Stimulated activated CD4-positive, alpha-beta T cell treated with anti-CD3 and anti-CD28 coated beads, TNF-alpha, amount 100 ng/mL, for 4 hours (primary cell): ENCODE measurements around the gene ZNF813.
"Not testable (repeated sequence)": the region's sequence is repeated elsewhere in the genome, so short reads cannot be mapped to it uniquely, and the experiment has no call there.

Experiments used
- DNase-seq, 3 experiments: peaks; one replicate each; pipeline ENCODE4 v3.0.0-alpha.2; 2020; ENCODE audit warnings: low read depth in 3 of 3

ZNF813 gene

DNA sequence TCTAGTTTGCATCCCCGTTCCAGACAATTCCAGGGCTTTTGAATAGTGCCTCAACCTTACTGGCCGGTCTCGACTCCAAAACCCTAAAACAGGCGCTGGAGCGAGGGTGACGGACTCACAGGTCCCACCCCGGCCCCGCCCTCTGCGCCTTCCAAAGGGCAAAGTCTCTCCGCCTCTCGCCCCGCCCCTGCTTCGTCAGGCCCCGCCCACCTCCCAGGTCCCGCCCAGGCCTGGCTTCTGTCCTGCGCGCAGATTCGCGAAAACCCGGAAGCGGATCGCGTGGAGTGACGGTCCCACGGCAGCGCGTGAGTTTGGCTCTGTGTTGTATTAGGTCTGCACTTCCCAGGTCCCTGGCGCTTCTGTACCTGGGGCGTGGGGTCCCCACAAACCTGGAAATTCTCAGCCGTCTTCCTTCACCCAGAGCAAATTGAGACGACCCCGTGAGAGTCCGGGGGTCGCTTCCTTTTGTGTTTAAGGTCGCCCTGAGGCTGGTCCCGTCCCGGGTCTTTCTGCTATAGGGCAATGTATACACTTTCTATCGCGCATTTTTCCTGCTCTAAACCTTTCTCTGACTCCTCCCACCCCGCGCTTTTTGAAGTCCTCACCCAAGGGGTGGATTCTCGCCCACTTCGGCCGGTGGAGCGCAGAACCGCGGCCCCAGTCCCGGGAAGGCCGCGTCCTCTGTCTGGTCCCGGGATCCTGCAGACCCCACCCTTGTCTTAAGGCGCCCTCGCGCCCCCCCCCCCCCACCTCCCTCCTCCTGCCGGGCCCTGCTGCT, at the start of gene ZNF813:
Gene ZNF813, plus strand, starts transcription at position 249 of the 778 bp plus-strand sequence. CDS start 16,090 bp downstream, outside the sequence.
- DNase-seq: peak; percentile 95 to 97 (median 97)

- DNase-seq: not testable (repeated sequence)
These were observed 46.8 kb upstream of the ZNF813 start for GRCh38 chr19:53420520-53421315.

- DNase-seq: no peak
These were observed 45.0 kb upstream of the ZNF813 start for GRCh38 chr19:53422551-53422950.

DNA sequence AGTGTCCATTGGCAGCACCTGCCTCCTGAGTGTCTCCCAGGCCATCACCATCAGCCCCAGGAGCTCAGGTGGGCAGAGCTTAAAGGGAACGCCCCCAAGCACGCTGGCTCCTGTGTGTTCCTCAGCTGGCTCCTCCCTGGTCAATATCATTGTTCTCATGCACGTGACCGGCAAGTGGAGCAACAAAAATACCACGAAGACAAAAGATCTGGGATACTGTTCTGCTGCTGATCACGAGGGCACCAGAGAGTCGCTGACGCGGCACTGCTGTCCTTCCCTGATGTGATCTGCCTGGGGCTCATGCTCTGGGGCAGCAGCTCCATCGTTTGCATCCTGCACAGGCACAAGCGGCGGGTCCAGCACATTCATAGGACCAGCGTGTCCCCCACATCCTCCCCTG, 44.5 kb upstream of the ZNF813 start:
- DNase-seq: not testable (repeated sequence)

DNA sequence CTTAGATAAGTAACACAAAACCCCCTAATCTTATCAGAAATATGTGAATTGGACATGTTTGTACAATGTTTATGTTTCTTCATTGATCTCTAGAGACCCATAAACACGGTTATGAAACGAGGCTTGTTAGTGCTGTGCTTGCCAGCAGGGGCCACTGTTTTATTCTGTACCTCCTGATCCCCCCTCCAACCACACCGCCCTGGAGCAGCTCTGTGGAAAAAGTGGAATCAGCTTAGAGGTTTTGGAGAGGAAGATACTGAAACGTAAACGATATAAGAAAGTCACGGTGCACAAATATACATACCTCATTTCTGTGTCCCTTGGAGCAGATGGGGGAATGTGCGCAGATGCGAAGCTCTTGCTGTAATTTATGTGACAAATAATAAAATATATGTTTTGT, 43.9 kb upstream of the ZNF813 start:
- not testable (repeated sequence) for DNase-seq

DNA sequence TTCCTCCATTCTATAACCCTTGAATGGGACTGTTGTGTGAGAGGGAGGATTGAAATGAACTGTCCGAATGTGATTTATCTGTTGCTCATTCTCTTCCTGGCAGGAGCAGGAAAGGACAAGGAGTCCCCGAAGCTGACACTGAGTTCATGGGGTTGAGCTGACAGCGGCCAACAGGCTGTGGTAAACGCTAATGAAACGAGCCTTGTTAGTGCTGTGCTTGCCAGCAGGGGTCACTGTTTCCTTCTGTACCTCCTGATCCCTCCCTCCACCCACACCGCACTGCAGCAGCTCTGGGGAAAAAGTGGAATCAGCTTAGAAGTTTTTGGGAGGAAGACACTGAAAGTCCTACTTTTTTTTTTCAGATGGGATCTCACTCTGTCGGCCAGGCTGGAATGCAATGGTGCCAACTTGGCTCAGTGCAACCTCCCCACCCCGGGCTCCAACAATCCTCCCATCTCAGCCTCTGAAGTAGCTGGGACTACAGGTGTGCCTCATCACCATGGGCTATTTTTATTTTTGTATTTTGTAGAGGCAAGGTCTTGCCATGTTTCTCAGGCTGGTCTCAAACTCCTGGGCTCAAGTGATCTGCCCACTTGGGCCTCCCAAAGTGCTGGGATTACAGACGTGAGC, 42.5 kb upstream of the ZNF813 start:
- peak; percentile 37 to 48 (median 39) for DNase-seq

DNA sequence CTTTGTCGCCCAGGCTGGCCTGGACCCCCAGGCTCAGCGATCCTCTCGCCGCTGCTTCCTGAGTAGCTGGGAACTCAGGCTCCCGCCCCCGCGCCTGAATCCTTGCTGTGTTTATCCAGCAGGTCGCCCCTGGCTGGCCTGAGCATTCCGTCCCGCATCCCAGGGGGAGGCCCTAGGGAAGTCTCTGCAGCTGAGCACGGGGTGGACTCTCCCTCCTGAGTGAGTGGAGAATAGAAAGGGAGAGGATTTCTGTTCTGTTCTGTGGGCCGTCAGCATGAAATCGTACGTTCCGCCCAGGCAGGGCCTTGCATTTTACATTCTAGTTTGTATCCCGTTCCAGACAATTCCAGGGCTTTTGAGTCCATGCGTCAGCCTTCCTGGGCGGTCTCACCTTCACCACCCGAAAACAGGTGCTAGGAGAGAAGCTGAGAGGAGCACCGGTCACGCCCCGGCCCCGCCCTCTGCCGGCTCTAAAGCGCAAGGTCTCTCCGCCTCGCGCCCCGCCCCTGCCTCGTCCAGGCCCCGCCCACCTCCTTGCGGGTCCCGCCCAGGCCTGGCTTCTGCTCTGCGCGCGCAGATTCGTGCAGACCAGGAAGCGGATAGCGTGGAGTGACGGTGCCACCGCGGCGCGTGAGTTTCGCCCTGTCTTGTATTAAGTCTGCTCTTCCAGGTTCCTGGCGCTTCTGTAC, 36.0 kb upstream of the ZNF813 start, which contains the start of gene ZNF761:
Gene ZNF761, plus strand, starts transcription at position 586 of the 689 bp plus-strand sequence. CDS start 15,285 bp downstream, outside the sequence.
- peak; percentile 95 to 97 (median 96) for DNase-seq

- DNase-seq: peak in 1 of 3 experiments; percentile 14
These were observed 35.4 kb upstream of the ZNF813 start for GRCh38 chr19:53432088-53432661.

DNA sequence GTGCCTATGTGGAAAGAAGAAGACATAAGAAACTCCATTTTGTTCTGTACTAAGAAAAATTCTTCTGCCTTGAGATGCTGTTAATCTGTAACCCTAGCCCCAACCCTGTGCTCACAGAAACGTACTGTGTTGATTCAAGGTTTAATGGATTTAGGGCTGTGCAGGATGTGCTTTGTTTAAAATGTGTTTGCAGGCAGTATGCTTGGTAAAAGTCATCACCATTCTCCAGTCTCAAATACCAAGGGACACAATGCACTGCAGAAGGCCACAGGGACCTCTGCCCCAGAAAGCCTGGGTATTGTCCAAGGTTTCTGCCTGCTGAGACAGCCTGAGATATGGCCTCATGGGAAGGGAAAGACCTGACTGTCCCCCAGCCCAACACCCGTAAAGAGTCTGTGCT, 23.7 kb upstream of the ZNF813 start:
- not testable (repeated sequence) for DNase-seq

DNA sequence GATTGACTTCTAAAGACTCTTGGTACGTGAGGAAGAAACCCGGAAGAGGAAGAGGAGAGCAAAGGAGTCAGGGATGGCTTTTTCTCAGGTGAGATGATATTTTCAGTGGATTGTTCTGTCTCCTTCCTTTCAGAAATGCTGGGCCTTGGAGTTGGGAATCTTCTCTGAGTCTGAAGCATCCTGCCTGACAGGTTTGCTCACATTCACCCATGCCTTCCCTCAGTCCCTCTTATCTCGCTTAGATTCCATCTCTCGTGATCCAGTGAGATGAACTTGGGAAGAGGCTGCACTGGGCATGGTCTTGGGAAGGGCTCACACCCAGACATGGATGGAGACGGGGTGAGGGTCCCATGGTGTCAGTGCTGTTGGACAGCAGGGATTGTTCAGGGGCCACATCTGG, 20.3 kb upstream of the ZNF813 start:
- DNase-seq: not testable (repeated sequence)

GRCh38 chr19:53455828-53456227, 11.7 kb upstream of the ZNF813 start:
- no peak for DNase-seq

DNA sequence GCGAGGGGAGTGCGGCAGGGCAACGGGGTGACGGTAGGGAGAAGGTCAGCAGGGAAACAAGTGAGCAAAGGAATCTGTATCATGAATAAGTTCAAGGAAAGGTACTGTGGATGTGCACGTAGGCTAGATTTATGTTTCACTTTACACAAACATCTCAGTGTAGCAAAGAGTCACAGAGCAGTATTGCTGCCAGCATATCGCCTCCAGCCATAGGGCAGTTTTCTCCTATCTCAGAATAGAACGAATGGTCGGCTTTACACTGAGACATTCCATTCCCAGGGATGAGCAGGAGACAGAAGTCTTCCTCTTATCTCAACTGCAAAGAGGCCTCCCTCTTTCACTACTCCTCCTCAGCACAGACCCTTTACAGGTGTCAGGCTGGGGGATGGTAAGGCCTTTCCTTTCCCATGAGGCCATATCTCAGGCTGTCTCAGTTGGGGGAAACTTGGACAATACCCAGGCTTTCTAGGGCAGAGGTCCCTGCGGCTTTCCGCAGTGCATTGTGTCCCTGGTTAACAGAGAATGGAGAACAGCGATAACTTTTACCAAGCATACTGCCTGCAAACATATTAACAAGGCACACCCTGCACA, 7.3 kb upstream of the ZNF813 start:
- not testable (repeated sequence) for DNase-seq

GRCh38 chr19:53461866-53462265, 5.7 kb upstream of the ZNF813 start:
- no peak for DNase-seq

- no peak for DNase-seq
These were observed 4.7 kb upstream of the ZNF813 start for GRCh38 chr19:53462861-53463260.

DNA sequence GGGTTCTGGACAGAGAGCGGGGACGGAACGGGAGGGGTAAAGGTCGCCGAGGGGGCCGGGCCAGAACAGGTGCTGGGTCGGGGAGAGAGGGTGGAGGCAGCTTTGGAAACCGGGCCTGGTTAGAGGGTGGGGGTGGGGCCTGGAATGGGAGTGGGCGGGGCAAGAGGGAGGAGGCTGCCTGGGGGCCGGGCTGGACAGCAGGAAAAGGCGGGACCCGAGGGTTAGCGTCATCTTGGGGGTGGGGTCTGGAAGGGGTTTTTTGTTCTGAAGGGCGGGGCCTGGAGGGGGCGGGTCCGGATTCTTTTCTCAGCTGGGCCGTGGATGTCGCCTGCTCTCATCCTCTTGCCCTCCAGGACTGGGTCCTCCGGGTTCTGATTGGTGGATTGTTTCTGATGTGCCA, 4.3 kb upstream of the ZNF813 start:
- no peak for DNase-seq

DNA sequence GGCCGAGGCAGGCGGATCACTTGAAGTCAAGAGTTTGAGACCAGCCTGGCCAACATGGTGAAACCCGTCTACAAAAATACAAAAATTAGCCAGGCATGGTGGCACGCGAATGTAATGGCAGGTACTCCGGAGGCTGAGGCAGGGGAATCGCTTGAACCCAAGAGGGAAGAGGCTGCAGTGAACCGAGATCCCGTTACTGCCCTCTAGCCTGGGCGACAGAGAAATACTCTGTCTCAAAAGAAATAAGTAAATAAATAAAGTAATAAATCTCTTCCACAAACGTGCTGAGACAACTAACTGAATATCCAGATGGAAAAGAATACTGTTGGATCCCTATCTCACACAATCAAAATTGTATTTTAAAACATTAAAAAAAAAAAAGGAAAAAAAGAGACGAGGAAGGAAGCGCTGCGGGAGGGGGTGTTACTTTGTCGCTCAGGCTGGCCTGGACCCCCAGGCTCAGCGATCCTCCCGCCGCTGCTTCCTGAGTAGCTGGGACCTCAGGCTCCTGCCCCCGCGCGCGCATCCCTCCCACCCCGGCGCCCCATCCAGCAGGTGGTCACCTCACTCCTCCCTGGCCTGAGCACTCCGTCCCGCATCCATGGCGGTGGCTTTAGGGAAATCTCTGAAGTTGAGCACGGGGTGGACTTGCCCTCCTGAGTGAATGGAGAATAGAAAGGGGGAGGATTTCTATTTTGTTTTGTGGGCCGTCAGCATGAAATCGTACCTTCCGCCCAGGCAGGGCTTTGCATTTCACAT, 628 bp upstream of the ZNF813 start:
- no peak for DNase-seq

- DNase-seq: not testable (repeated sequence)
These were observed 1.1 kb downstream of the ZNF813 start for GRCh38 chr19:53468628-53469027.

DNA sequence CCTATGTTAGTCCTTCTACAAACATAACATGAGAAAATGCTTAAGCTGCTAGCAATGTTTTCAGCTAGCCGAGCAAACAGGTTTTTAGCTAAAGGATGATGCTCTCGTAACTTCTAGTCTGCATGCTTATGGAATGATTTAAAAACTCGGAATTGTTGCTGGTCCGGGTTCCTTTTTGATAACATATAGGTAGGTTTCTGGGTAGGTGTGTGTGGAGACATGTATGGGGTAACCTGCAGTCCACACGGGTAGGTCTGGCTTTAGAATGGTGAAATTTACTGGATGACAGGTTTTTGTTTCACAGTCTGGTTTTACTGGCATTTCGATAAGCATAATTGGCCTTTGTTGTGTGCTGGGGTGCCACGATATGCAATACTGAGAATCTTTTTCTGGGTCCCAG, 4.4 kb downstream of the ZNF813 start:
- no peak for DNase-seq

- not testable (repeated sequence) for DNase-seq
These were observed 7.3 kb downstream of the ZNF813 start for GRCh38 chr19:53474832-53475231.

GRCh38 chr19:53475470-53475869, 7.9 kb downstream of the ZNF813 start:
- not testable (repeated sequence) for DNase-seq
